Pulmonary artery endothelial cell (primary cell): ENCODE data around the gene ACLY. TPM values are rescaled to one million over a fixed set of nuclear protein-coding genes. Genes with fewer than 3 reads are reported as not detected.
"Not testable (repeated sequence)": the region's sequence is repeated elsewhere in the genome, so short reads cannot be mapped to it uniquely, and the experiment has no call there.

Experiments
- DNase-seq: peaks from one replicate; pipeline ENCODE4 v3.0.0-alpha.2; 2011; ENCODE audit warnings: low read depth, low spot score
- total RNA-seq: library from RNA; depleted of rRNA; stranded (reverse); fragments of >200 nt; gene quantifications from 2 replicates; pipeline ENCODE4 v1.2.3, GENCODE V29; 2014

Gene ACLY
- total RNA-seq, 1 donor from 2014 or later, result 340 TPM

GRCh38 chr17:41939693-41940090, 20.9 kb upstream of the ACLY start:
- no peak for DNase-seq

GRCh38 chr17:41939044-41939692, 20.4 kb upstream of the ACLY start:
- no peak for DNase-seq

- no peak for DNase-seq
Observed at GRCh38 chr17:41937970-41938954, 19.5 kb upstream of the ACLY start.

- no peak for DNase-seq
Observed at GRCh38 chr17:41935641-41936040, 16.9 kb upstream of the ACLY start.

- no peak for DNase-seq
Observed at GRCh38 chr17:41932816-41933389, 14.2 kb upstream of the ACLY start.

- DNase-seq, result not testable (repeated sequence)
Observed at GRCh38 chr17:41931715-41932114, 13.0 kb upstream of the ACLY start.

GRCh38 chr17:41930833-41931156, 12.0 kb upstream of the ACLY start:
- DNase-seq, result not testable (repeated sequence)

- DNase-seq, result peak; percentile 92
Observed at GRCh38 chr17:41930009-41930832, 11.5 kb upstream of the ACLY start, which contains the start of gene ODAD4. TSS of gene ODAD4 (plus strand) at chr17:41930617. CDS start at chr17:41930724, 107 bp downstream.

- DNase-seq, result no peak
Observed at GRCh38 chr17:41928693-41929251, 10.0 kb upstream of the ACLY start.

GRCh38 chr17:41925991-41926590, 7.3 kb upstream of the ACLY start:
- no peak for DNase-seq

GRCh38 chr17:41920580-41920955, 1.8 kb upstream of the ACLY start:
- DNase-seq, result no peak

- DNase-seq, result no peak
Observed at GRCh38 chr17:41919840-41920579, 1.3 kb upstream of the ACLY start.

- no peak for DNase-seq
Observed at GRCh38 chr17:41919165-41919817, 540 bp upstream of the ACLY start.

- no peak for DNase-seq
Observed at GRCh38 chr17:41917679-41918313, 955 bp downstream of the ACLY start.

- no peak for DNase-seq
Observed at GRCh38 chr17:41917192-41917591, 1.6 kb downstream of the ACLY start.

GRCh38 chr17:41915566-41915965, 3.2 kb downstream of the ACLY start:
- no peak for DNase-seq

- no peak for DNase-seq
Observed at GRCh38 chr17:41915020-41915419, 3.7 kb downstream of the ACLY start.

GRCh38 chr17:41914358-41914766, 4.4 kb downstream of the ACLY start:
- no peak for DNase-seq

- DNase-seq, result no peak
Observed at GRCh38 chr17:41913798-41914197, 5.0 kb downstream of the ACLY start.
